ENCODE results near the gene TECPR1.

Gene TECPR1, protein sequence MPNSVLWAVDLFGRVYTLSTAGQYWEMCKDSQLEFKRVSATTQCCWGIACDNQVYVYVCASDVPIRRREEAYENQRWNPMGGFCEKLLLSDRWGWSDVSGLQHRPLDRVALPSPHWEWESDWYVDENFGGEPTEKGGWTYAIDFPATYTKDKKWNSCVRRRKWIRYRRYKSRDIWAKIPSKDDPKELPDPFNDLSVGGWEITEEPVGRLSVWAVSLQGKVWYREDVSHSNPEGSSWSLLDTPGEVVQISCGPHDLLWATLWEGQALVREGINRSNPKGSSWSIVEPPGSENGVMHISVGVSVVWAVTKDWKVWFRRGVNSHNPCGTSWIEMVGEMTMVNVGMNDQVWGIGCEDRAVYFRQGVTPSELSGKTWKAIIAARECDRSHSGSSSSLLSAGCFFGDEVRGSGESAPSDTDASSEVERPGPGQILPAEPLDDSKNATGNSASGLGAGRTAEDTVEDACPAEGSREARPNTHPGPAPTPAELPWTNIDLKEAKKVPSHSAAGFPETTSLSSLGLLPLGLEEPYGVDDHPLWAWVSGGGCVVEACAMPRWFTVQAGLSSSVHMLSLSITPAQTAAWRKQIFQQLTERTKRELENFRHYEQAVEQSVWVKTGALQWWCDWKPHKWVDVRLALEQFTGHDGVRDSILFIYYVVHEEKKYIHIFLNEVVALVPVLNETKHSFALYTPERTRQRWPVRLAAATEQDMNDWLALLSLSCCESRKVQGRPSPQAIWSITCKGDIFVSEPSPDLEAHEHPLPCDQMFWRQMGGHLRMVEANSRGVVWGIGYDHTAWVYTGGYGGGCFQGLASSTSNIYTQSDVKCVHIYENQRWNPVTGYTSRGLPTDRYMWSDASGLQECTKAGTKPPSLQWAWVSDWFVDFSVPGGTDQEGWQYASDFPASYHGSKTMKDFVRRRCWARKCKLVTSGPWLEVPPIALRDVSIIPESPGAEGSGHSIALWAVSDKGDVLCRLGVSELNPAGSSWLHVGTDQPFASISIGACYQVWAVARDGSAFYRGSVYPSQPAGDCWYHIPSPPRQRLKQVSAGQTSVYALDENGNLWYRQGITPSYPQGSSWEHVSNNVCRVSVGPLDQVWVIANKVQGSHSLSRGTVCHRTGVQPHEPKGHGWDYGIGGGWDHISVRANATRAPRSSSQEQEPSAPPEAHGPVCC

GRCh38 chr7:98251601-98252424, at the start of gene TECPR1:
Gene TECPR1, minus strand, starts transcription at chr7:98252232. Its CDS starts 6,086 bp downstream, at chr7:98246146.
- DNase-seq: peak; percentile 82

- DNase-seq: no peak
These were observed 48.8 kb upstream of the TECPR1 start for GRCh38 chr7:98300595-98301372.

DNA sequence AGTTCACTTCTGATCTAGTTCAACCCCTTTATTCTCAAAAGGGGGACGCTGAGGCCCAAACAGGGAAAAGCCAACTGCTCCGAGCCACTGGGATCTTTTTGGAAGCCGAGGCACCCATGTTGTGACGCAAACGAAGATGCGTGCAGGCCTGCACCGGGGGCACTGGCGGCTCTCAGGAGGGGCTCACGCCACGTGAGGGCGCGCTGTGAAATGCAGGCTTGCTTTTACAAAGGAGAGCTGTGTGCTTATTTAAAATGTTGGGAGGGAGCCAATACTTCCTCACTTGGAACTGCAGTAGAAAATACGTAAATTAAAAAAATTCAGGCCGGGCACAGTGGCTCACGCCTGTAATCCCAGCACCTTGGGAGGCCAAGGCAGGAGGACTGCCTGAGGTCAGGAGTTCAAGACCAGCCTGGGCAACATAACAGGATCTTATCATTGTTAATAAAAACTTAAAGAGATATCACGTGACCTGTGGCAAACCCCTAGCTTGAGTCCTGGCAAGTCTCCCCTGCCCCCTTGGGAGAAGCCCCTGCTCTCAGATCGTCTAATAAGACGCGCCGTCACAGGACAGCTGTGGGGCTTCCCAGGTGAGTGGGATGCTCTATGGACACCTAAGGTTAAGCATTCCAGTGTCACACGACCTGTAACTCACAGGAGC, 45.7 kb upstream of the TECPR1 start:
- no peak for DNase-seq

DNA sequence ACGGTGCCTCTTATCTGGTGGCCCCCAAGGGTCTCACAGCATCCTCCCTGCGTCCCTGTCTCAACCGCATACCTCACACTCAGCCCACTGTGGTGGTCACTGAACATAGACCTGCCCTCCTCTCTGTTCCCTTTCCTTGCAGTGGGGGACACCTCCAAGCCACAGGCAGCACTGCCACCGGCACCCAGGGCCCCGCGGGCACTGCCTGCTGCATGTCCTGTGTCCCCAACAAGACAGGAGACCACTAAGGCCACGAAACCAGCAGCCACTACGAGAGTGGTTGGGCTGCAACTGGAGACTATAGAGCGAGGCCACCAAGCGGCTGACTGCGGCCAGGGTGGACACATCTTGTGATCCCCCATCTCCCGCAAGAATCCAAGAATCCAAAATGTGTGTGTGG, 44.8 kb upstream of the TECPR1 start:
- no peak for DNase-seq

DNA sequence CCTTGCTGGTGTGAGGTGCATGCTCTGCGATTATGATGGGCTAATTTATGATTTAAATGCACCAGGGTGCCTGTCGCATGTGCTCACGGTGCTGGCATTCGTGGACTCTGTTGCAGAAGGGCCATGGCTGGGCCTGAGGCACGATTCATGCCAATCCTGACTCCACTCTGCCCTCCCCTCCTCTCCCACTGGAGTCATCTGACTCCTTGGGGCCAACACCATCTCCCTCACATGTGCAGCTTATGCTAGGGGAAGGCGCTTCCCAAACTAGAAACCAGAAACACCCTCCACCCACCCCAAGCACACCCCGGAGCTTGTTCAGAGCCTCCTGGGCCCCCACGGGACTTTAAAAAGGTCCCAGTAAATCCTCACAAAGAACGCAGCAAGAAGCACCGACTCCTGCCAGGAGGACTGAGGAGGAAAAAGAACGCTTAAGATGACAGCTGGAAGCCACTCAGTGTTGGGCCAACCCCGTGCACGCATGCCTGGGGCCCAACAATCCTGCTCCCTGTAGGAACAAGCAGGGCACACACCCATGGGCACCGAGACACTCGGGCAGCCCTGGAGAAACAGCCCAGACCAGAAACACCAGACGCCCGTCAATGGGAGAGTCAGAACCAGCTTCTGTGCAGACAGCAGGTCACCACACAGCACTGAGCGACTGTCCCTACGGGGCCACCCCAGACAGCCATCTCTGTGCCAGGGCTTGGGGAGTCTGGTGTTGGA, 43.6 kb upstream of the TECPR1 start:
- DNase-seq: no peak

DNA sequence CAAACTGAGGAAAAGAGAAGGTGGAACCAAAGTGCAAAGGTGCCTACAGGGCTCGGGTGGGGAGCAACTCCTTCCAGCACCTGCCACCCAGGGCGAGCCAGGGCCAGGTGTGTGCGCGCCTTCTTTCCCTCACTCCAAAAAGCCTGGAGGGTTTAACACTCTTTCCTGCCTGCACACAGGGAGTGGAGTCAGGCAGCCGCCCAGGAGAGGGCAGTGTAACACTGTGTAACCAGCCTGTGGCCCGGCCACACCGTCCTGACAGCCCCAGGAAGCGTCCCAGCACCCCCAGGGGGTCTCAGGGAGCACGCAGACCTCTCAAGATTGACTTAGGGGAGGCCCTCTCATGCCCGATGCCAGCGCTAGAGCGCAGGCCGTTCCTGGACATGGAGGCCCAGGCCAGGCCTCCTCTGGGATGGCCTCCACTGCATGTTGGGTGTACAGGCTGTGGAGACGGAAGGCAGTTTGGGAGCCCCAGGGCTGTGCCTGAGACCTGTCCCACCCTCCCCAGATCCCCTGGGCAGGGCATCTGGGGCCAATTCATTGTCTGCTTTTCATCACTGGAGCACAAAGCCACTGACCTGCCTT, 42.9 kb upstream of the TECPR1 start:
- DNase-seq: no peak

GRCh38 chr7:98294326-98294725, 42.3 kb upstream of the TECPR1 start:
- no peak for DNase-seq

DNA sequence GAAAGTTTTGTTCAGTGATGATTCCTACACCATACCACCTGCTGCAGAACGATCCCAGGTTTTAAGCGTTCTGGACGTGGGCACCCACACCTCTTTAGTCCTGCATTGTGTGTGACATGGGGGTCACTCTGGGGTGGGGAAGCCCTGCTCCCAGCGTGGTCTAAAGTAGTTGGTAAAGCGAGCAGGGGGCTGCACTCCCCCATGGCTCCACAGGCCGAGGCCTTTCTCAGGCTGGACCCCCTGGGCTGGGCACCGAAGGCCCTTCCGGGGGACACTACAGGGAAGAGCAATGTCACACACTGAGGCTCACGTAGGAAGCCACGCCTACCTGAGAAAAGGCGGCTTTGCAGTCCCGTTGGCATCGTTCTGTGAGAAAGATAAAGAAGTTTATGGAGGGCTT, 41.7 kb upstream of the TECPR1 start:
- no peak for DNase-seq

- no peak for DNase-seq
These were observed 41.2 kb upstream of the TECPR1 start for GRCh38 chr7:98293265-98293664.

GRCh38 chr7:98291717-98292116, 39.7 kb upstream of the TECPR1 start:
- no peak for DNase-seq

GRCh38 chr7:98289333-98289875, 37.4 kb upstream of the TECPR1 start:
- no peak for DNase-seq

GRCh38 chr7:98288064-98288823, 36.2 kb upstream of the TECPR1 start:
- no peak for DNase-seq

GRCh38 chr7:98287486-98287959, 35.5 kb upstream of the TECPR1 start:
- DNase-seq: no peak

DNA sequence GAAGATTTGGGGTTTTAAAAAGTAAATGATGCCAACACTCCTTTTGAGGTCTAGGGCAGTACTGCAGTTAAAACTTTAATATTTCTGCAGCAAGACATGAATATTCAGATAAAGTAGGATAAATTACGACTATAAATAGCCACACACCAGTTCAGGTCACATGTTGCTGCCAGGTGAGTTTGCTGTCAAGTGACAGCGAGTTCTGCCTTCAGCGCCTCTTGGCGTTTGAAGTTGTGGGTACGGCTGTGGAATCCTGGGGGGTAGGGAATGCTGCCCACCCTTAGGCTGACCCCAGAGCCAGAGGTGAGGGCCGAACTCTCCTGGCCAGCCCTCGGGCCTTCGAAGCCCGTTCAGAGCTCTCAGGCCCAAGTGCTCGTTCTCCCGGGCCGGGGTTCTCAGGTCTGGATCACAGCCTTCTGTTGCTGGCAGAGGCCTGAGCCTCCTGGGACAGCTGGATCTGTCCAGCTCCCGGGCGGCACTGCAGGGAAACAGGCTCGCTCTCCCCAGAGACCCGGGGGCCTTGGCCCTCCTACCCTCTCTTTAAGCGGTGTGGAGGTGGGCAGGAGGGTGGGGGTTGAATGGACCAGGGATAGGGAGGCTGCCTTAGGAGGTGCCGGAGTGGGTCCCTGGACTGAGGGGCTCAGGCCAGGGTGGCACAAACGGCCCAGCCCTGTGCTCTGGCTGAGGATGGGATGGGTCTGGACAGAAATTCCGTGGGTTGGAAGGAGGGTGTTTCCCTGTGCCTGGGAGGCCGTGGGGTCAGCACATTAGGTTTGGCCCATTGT, 34.9 kb upstream of the TECPR1 start:
- no peak for DNase-seq

GRCh38 chr7:98286093-98286539, 34.1 kb upstream of the TECPR1 start:
- no peak for DNase-seq

DNA sequence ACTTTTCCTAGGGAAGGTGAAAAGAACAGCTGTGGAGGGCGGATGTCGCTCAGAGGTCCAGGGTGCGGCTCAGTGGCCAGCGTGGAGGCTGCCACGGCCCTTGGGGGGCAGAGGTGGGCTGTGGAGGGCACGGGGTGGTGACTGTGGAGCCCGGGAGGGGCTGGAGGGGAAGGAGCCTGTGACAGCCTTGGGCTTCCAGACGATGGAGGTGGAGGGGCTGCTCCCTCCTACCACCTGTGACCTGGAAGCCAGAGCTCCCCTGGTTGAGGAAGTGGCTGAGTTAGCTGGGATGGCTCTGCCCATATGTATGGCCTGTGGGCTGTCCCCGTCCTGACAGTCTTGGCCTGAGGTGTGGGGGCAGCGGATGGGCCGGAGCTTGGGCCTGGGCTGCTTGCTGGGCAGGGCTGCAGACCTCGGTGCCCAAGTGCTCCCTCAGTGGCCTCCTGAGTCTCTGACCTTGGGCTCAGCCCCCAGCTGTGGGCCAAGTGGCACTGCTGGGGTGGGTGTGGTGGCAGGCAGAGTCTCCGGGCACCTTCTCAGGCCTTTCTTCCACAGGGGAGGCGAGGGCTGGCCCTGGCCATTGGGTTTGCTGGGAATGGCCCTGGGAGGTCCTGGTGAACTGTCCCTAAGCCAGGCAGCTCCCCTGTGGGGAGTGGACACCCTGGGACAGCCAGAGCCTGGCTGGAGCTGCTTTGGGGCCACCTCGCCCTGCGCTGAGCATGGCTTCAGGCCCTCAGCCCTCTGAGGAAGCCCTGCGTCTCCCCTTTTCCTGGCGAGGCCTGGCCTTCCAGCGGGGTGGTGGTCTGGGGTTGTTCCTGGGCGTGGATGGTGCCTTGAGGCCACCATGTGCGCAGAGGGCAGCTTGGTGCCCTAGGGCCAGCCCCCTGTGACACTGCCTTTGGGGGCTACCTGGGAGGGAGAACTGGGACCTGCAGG, 33.4 kb upstream of the TECPR1 start:
- DNase-seq: no peak

Data from activated gamma-delta T cell treated with Interleukin-2 at 50 U/mL for 16 hours (primary cell).